Cardiac fibroblast (primary cell): ENCODE data around the gene SCNN1B.

Experiments used
- DNase-seq, 2 donors: peaks; one replicate each; pipeline versions ENCODE4 v3.0.0 to v3.0.0-alpha.2; 2010; ENCODE audit warnings: low read depth in 2 of 2
- H3K4me3 ChIP-seq, 2 donors: replicated peaks in 1 of 2; 1 replicate in 1 of 2; 2 replicates in 1 of 2; pipeline ENCODE4 v1.5.1; 2011; ENCODE audit warnings: low read depth in 2 of 2, low read length in 2 of 2, mild to moderate bottlenecking in 2 of 2, moderate library complexity in 1 of 2
- CTCF ChIP-seq: IDR thresholded peaks from one replicate; pipeline ENCODE4 v1.5.1; 2011; ENCODE audit warnings: low read depth, mild to moderate bottlenecking, low read length, inconsistent platforms

The SCNN1B gene

GRCh38 chr16:23337836-23338550 is 35.9 kb downstream of the SCNN1B start:
- DNase-seq, result no peak
- TF ChIP-seq CTCF, result no peak

GRCh38 chr16:23339787-23340186 is 37.7 kb downstream of the SCNN1B start:
- no peak overlapping the region for H3K4me3 ChIP-seq
- no peak for DNase-seq
- no peak for TF ChIP-seq CTCF

More at GRCh38 chr16:23337836-23338550, 35.9 kb downstream of the SCNN1B start:
- no peak overlapping the region for H3K4me3 ChIP-seq

- TF ChIP-seq CTCF, result no peak
- H3K4me3 ChIP-seq, result no peak overlapping the region
- no peak for DNase-seq
Observed at GRCh38 chr16:23342083-23342640, 40.1 kb downstream of the SCNN1B start.

- no peak overlapping the region for H3K4me3 ChIP-seq
- TF ChIP-seq CTCF, result no peak
- DNase-seq, result no peak
Observed at GRCh38 chr16:23343643-23344612, 41.8 kb downstream of the SCNN1B start.

- no peak overlapping the region for H3K4me3 ChIP-seq
- no peak for TF ChIP-seq CTCF
- no peak for DNase-seq
Observed at GRCh38 chr16:23345237-23345636, 43.1 kb downstream of the SCNN1B start.

GRCh38 chr16:23348579-23349469 is 46.7 kb downstream of the SCNN1B start:
- DNase-seq, result no peak
- H3K4me3 ChIP-seq, result no peak overlapping the region
- no peak for TF ChIP-seq CTCF
